B cell (primary cell): ENCODE measurements around the gene SPSB3. TPM values are rescaled to one million over a fixed set of nuclear protein-coding genes. Genes with fewer than 3 reads are reported as not detected.

ENCODE experiments used
- ATAC-seq: fragments of 200-7000 bp; cut with Tn5 transposase; one replicate; pipeline ENCODE4 v1.10.0; 2021; ENCODE audit warnings: low read depth, mild to moderate bottlenecking, moderate number of reproducible peaks, moderate library complexity
- CTCF ChIA-PET: fragments of 350-600 bp; sonication (Branson Sonifier 250); formaldehyde crosslinking; loops from one replicate; lab custom pipeline; 2021; ENCODE audit warnings: antibody characterized with exemption, inconsistent platforms; lab: Charles Lee
- POLR2A ChIA-PET: fragments of 350-600 bp; sonication (Branson Sonifier 250); formaldehyde crosslinking; loops from one replicate; lab custom pipeline; 2021; ENCODE audit warnings: antibody characterized with exemption; lab: Charles Lee
- DNase-seq: peaks from one replicate; pipeline ENCODE4 v3.0.0; 2013
- H2AFZ ChIP-seq: 2 replicates; pipeline ENCODE4 v1.6.1; 2012; ENCODE audit warnings: mild to moderate bottlenecking, low read depth, low read length; ENCODE audit not compliant: insufficient read depth, poor library complexity, severe bottlenecking
- H3K27ac ChIP-seq, 2 donors: 1 replicate in 1 of 2; 2 replicates in 1 of 2; pipeline ENCODE4 v1.5.1; 2012 to 2013; ENCODE audit warnings: low read length in 2 of 2, mild to moderate bottlenecking in 2 of 2, moderate library complexity in 1 of 2
- H3K27me3 ChIP-seq, 4 experiments: fragments of 200-600 bp in 1 of 4; sonication (generic) in 1 of 4; replicated peaks in 1 of 4; 1 replicate in 2 of 4; 2 replicates in 2 of 4; pipeline versions ENCODE4 v1.6.1 to v1.7.0; 2013 to 2016; ENCODE audit warnings: low read length in 3 of 4, mild to moderate bottlenecking in 2 of 4, mixed read lengths in 1 of 4, moderate library complexity in 1 of 4; ENCODE audit not compliant: insufficient read depth in 4 of 4, control insufficient read depth in 3 of 4; ENCODE audit errors: control extremely low read depth in 1 of 4
- H3K36me3 ChIP-seq, 2 experiments: replicated peaks in 1 of 2; 1 replicate in 1 of 2; 2 replicates in 1 of 2; pipeline versions ENCODE4 v1.6.1 to v1.7.1; 2013; ENCODE audit warnings: low read length in 1 of 2; ENCODE audit not compliant: insufficient read depth in 2 of 2, control insufficient read depth in 1 of 2; ENCODE audit errors: control extremely low read depth in 1 of 2, extremely low read depth in 1 of 2
- H3K4me1 ChIP-seq, 2 donors: fragments of 200-600 bp in 1 of 2; sonication (generic) in 1 of 2; 1 replicate in 1 of 2; 2 replicates in 1 of 2; pipeline versions ENCODE4 v1.5.1 to v1.6.1; 2013 to 2017; ENCODE audit warnings: low read length in 2 of 2; ENCODE audit not compliant: control insufficient read depth in 2 of 2, insufficient read depth in 2 of 2
- H3K4me2 ChIP-seq: replicated peaks from 2 replicates; pipeline ENCODE3; 2012; ENCODE audit warnings: mild to moderate bottlenecking, low read depth, low read length; ENCODE audit not compliant: poor library complexity, severe bottlenecking
- H3K4me3 ChIP-seq, 5 experiments: fragments of 200-600 bp in 1 of 5; sonication (generic) in 1 of 5; 1 replicate in 3 of 5; 2 replicates in 2 of 5; pipeline versions ENCODE4 v1.5.1 to v1.7.0; 2011 to 2016; ENCODE audit warnings: low read length in 4 of 5, mild to moderate bottlenecking in 4 of 5, low read depth in 2 of 5, control low read depth in 1 of 5, moderate library complexity in 1 of 5; ENCODE audit not compliant: insufficient read depth in 1 of 5; ENCODE audit errors: control extremely low read depth in 1 of 5, extremely low read depth in 1 of 5
- H3K79me2 ChIP-seq: fragments of 200-600 bp; sonication (generic); one replicate; pipeline ENCODE4 v1.6.0; 2016; ENCODE audit warnings: low read length; ENCODE audit not compliant: control insufficient read depth, insufficient read depth
- H3K9ac ChIP-seq: fragments of 200-600 bp; sonication (generic); 2 replicates; pipeline ENCODE4 v1.6.1; 2017; ENCODE audit warnings: mild to moderate bottlenecking, low read length, moderate library complexity
- H3K9me3 ChIP-seq, 3 donors: one replicate each; pipeline versions ENCODE4 v1.6.1 to v1.7.1; 2013; ENCODE audit warnings: low read length in 2 of 3; ENCODE audit not compliant: control insufficient read depth in 2 of 3, insufficient read depth in 1 of 3; ENCODE audit errors: control extremely low read depth in 1 of 3
- H4K20me1 ChIP-seq: 2 replicates; pipeline ENCODE4 v1.6.0; 2012; ENCODE audit warnings: mild to moderate bottlenecking, low read length; ENCODE audit not compliant: insufficient read depth, control insufficient read depth, poor library complexity, severe bottlenecking
- H3K27ac Mint-ChIP-seq: one replicate; pipeline ENCODE4 v1.8.0; 2021; ENCODE audit warnings: mixed read lengths
- H3K27me3 Mint-ChIP-seq: one replicate; pipeline ENCODE4 v1.8.0; 2021; ENCODE audit warnings: mixed read lengths
- H3K4me1 Mint-ChIP-seq: one replicate; pipeline ENCODE4 v1.8.0; 2021; ENCODE audit warnings: mixed read lengths
- H3K4me3 Mint-ChIP-seq: one replicate; pipeline ENCODE4 v1.8.0; 2021; ENCODE audit warnings: mixed read lengths
- H3K9me3 Mint-ChIP-seq: one replicate; pipeline ENCODE4 v1.8.0; 2022; ENCODE audit warnings: mixed read lengths; ENCODE audit not compliant: insufficient read depth
- EZH2 ChIP-seq: IDR thresholded peaks from 2 replicates; pipeline ENCODE4 v1.6.1; 2012; ENCODE audit warnings: borderline replicate concordance, low read depth, mild to moderate bottlenecking, moderate library complexity, low read length; ENCODE audit not compliant: insufficient read depth, poor library complexity, severe bottlenecking
- WGBS: methylation state at CpG from one replicate; pipeline ENCODE4 v1.1.5; 2013; ENCODE audit warnings: missing lambda C conversion rate; ENCODE audit not compliant: insufficient coverage; 5-methylcytosine and 5-hydroxymethylcytosine counted together
- intact Hi-C: fragments of 100-400 bp; cut with micrococcal nuclease; formaldehyde crosslinking; loops from one replicate; pipeline ENCODE4 v1.10.0; 2022
- polyA plus RNA-seq: library from polyadenylated mRNA; depleted of rRNA; stranded (reverse); fragments of >200 nt; gene quantifications from 2 replicates; pipeline ENCODE4 v1.2.3, GENCODE V29; 2012
- total RNA-seq, 2 donors: library from RNA; stranded (reverse); fragments of 120-200 nt in 1 of 2; gene quantifications; 1 replicate in 1 of 2; 2 replicates in 1 of 2; pipeline versions ENCODE4 v1.2.3 to v1.2.4, GENCODE V29; 2013 to 2022
- TF ChIP-seq, protein P1 (sequence below): fragments of 200-600 bp; IDR thresholded peaks from one replicate; pipeline ENCODE4 v1.8.0; 2022; ENCODE audit warnings: antibody characterized with exemption, mild to moderate bottlenecking

SPSB3 gene
- total and polyA plus RNA-seq, 2 donors (not counting 1 experiment from before 2014, with no cell fraction given): 91.2 to 264 TPM

DNA sequence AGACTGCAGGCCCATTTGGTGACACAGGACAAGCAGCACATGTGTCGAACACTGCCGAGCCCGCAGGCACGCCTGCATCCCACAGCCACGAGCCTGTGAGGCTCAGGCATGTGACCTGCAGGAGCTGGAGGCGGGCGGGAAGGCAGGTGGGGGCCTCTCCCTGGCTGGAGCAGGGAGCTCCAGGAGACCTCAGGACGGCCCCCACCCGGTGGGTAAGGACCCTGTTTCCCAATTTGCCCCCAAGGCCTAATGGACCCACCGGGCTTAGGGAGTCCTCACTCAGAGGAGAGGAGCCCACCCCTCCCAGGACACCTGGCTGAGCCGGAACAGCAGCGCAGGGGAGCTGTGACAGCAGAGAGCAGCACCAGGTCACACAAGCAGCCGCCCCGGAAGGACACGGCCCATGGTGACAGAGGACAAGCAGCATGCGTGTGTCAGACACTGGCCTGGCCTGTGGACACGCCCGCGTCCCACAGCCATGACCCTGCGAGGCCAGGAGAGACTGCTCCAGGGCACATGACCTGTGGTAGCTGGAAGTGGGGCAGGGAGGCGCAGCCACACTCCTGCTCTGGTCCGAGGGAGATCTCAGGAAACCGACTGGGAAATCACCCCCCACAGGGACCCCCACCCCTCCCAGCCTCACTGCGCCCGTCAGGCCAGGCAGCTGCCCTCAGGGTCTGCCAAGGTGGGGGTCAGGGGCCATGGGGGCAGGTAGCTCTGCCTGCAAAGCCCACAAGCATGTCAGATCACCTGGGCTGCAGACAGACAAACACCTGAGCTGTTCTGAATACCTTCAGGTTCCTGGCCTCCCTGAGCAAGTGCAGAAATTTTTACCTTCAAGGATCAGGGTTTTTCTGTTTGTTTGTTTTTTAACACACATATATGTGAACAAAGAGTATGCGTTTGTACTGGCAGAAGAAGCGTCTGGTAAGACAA is 2.4 kb downstream of the SPSB3 start:
- Mint-ChIP-seq H3K4me1 (peaks cover 25% of the 10 kb centered on the region), H3K9me3 (no peaks in the 10 kb centered on the region), H3K27ac (no peak overlapping the region), H3K27me3 (no peaks in the 10 kb centered on the region), H3K4me3 (peak overlapping the region; percentile 88)
- 97% methylated on average over 27 of the region's 27 CpGs for WGBS
- peaks cover 10 to 35% of the 10 kb centered on the region in 2 donors for H3K4me1 ChIP-seq
- DNase-seq: no peak
- H3K27ac ChIP-seq: no peak overlapping the region
- ATAC-seq: no peak
- peaks cover 76% of the 10 kb centered on the region for H4K20me1 ChIP-seq
- H3K4me2 ChIP-seq: no peak overlapping the region
- H2AFZ ChIP-seq: no peak overlapping the region
- intact Hi-C loops: no loop called here
- peaks cover 50% of the 10 kb centered on the region for H3K79me2 ChIP-seq
- no peaks in the 10 kb centered on the region for H3K9me3 ChIP-seq
- no peak overlapping the region for H3K4me3 ChIP-seq
- no peaks in the 10 kb centered on the region for H3K27me3 ChIP-seq
- H3K36me3 ChIP-seq: peaks cover 0 to 29% of the 10 kb centered on the region in 2 experiments
- ChIA-PET CTCF (interaction anchor here (1.3 to 1.6 kb wide), 2 partner anchors 8 to 69 kb away, joined by 3 to 4 read pairs; partner anchors contain the start of genes EME2 and MRPS34), POLR2A (interaction anchor here (0.6 to 0.7 kb wide), 2 partner anchors 40 to 1343 kb away, joined by 4 to 8 read pairs; no protein-coding TSS in a partner anchor)
- no peak for TF ChIP-seq EZH2
- TF ChIP-seq, protein P1, sequence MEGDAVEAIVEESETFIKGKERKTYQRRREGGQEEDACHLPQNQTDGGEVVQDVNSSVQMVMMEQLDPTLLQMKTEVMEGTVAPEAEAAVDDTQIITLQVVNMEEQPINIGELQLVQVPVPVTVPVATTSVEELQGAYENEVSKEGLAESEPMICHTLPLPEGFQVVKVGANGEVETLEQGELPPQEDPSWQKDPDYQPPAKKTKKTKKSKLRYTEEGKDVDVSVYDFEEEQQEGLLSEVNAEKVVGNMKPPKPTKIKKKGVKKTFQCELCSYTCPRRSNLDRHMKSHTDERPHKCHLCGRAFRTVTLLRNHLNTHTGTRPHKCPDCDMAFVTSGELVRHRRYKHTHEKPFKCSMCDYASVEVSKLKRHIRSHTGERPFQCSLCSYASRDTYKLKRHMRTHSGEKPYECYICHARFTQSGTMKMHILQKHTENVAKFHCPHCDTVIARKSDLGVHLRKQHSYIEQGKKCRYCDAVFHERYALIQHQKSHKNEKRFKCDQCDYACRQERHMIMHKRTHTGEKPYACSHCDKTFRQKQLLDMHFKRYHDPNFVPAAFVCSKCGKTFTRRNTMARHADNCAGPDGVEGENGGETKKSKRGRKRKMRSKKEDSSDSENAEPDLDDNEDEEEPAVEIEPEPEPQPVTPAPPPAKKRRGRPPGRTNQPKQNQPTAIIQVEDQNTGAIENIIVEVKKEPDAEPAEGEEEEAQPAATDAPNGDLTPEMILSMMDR: no peak
- H3K9ac ChIP-seq: no peak overlapping the region
